ENCODE results near the gene TTC21A.

DNA sequence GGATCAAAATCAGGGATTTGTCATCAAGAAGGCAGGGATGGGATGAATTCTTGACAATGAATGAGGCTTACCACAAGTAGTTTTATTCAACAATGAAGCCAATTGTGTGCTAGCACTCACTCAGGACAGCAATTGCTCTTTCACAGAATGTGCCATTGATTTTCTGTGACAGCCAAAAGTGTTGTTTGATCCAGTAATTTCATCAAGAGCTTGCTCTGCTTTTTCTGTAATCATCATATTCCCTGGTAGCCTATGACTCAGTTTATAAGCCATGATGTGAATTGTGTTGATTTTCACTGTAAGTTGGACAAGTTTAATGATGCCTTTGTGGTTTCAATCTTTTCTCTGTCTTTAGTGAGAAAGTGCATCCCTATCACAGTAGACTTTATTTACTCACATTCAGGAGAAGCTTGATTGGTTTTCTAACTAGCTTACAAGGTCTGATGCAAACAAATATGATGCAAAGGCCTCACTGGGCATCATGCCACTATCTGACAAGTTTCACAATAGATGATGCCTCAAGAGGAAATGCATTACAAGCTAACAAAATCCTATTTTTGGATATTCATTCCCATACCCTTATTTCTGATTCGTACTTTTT, 59.6 kb downstream of the TTC21A start:
- no peak for TF ChIP-seq POLR2AphosphoS5 (IDR thresholded peaks at IDR 0.05; ENCODE audit: low read length)
- TF ChIP-seq SIN3A (IDR thresholded peaks at IDR 0.05; ENCODE audit: low read depth, low read length), result no peak
- TF ChIP-seq, protein P1, sequence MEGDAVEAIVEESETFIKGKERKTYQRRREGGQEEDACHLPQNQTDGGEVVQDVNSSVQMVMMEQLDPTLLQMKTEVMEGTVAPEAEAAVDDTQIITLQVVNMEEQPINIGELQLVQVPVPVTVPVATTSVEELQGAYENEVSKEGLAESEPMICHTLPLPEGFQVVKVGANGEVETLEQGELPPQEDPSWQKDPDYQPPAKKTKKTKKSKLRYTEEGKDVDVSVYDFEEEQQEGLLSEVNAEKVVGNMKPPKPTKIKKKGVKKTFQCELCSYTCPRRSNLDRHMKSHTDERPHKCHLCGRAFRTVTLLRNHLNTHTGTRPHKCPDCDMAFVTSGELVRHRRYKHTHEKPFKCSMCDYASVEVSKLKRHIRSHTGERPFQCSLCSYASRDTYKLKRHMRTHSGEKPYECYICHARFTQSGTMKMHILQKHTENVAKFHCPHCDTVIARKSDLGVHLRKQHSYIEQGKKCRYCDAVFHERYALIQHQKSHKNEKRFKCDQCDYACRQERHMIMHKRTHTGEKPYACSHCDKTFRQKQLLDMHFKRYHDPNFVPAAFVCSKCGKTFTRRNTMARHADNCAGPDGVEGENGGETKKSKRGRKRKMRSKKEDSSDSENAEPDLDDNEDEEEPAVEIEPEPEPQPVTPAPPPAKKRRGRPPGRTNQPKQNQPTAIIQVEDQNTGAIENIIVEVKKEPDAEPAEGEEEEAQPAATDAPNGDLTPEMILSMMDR (IDR thresholded peaks at IDR 0.05 in 2 of 3, conservative IDR thresholded peaks at IDR 0.05 in 1 of 3; ENCODE audit: control insufficient read depth in 2 of 3, extremely low read depth in 1 of 3, insufficient read depth in 1 of 3, low read depth in 3 of 3, low read length in 3 of 3), result no peak
- no peak for TF ChIP-seq REST (IDR thresholded peaks at IDR 0.05; ENCODE audit: low read depth, low read length)
